Umbilical cord (tissue), 2 donors: ENCODE results near the gene MYO10. TPM values are rescaled to one million over a fixed set of nuclear protein-coding genes. Genes with fewer than 3 reads are reported as not detected.

ENCODE experiments used
- DNase-seq: peaks from one replicate; pipeline ENCODE4 v3.0.0-alpha.2; 2015; ENCODE audit warnings: low spot score
- total RNA-seq: library from RNA; depleted of rRNA; stranded (reverse); fragments of >200 nt; gene quantifications from one replicate; pipeline ENCODE4 v1.2.3, GENCODE V29; 2014; ENCODE audit warnings: low replicate concordance; ENCODE audit not compliant: insufficient read depth

MYO10 gene
- total RNA-seq, 1 donor from 2014 or later = 24.1 TPM

DNA sequence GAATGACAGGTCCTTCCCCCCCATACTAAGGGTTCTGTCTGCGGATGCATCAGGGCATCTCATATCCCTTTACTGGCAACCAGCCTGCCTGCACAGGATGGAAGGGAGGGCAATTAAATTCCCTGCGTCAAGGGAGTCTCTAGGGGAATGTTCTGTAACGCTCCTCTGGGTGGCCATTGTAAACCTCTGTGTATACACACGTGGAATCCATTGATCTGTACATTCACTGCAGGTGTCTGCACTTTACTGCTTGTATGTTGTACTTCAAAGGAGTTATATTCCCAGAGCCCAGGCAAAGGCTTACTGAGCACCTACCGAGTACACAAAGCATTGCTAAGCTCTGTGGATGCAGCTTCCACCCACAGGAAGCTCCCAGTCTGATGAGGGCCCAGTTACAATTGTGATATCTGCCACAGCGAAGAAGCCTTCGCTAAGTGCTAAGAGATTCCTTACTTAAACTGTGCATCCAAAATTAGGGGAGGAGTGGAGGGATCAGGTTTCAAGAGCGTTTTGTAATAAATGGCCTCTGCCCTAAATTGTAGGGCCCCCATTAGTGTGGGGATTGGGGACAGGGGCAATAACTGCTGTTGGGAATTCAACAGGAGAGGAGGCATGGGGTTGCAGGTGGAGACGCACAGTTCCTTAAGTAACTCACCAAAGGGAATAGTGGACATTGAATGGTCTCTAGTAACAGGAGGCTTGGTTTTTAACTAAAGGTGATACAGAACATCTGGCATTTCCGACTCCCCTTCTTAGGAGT lies 317.8 kb downstream of the MYO10 start:
- DNase-seq = no peak

DNA sequence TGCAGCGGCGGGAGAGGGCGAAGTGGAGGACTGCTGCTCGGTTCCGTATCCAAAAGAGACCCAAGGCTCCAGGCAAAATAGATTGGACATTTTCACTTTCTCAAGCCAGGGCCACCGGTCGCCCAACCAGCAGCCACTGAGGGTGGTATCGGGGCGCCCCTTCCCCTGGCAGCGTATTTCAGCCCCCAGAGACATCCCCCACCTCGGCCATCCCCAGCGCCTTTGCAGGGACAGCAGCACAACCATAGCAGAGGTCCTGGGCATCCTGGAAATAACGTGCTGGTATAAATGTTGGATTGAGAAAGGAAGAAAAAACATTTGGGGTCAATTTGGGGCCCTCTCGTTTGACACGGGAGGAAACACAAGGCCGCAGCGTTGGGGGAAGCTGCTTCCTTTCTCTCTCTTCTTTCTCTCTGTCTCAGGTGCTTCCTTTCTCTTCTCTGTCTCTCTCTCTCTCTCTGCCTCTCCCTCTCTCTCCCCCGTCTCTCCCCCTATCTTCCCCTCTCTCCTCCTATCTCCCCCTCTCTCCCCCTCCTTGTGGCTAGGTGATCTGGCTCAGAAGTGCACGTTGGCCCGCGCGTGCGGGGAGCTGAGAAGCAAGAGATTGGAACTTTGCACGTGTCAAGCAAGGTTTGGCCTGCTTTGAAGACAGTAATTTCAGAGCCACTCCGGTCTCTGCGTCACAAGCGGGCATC lies 318.7 kb downstream of the MYO10 start:
- DNase-seq = no peak

DNA sequence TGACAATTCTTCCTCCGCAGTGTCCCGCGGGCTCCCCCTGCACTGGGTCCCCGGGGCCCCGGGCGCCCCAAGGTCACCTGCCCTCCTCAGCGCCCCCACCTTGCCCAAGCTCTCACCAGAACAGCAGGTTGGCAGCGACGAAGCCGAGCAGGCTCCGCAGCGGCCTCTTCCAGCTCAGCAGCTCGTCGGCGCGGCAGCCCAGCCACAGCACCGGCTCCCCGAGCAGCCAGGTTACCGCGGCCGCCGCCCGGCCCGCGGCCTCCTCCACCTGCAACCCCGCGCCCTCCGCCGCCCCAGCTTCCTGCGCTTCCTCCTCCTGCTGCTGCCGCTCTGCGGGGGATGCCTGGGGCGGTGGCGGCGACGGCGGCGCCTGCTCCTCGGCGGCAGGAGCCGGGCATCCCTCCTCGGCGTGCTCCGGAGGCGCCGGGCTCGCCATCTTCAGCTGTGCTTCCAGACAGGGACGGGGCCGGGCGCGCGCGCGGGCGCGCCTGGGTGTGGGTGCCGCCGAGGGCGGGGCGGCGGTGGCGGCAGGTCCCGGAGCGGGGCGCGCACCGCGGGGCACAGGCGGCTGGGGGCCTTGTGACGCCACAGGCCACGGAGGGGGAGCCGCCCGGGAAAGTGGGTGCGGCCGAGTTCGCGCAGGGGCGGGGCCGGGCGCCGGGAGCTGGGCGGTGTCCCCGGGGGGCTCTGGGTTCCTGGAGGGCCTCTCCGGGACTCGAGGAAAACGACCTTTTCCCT lies 319.4 kb downstream of the MYO10 start, which contains the start of gene RETREG1:
RETREG1 (minus strand) TSS at position 462 of the 738 bp plus-strand sequence; CDS start at position 436, 26 bp downstream.
- DNase-seq = peak; percentile 53

DNA sequence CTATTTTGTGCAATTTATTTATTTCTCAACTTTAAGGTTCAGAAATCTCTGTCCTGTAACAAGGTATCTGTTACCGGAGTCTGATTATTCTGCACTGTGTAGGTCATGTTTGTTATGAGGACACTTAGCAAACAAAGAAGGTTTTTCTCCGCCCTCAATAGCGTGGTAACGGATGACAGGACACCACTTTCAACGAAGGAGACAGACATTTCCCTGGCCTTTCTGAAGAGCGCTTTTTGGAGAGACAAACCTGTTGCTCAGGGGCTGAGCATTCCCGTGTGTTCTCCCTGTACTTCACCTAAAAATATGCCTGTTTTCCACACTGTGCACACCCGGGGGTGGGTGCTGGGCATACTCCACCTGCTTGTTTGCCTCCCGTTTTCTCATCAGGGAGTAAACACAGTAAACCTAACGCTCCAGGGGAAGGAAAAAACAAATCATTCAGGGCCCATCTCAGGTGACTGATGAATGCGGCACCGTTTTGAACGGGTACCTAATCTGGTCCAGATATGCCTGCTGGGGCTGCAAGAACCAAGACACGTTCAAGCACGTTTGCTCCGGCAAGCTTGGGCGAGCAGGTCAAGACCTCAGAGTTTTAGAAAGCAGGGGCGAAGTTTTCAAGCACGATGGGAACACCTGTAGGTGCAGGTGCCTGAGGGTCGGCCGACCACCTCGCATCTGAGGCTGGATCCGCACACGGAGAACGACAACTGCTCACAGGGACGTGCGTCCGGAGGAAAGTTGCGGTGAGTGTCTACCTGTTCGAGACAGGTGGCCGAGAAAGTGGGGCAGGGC lies 320.1 kb downstream of the MYO10 start:
- no peak for DNase-seq

DNA sequence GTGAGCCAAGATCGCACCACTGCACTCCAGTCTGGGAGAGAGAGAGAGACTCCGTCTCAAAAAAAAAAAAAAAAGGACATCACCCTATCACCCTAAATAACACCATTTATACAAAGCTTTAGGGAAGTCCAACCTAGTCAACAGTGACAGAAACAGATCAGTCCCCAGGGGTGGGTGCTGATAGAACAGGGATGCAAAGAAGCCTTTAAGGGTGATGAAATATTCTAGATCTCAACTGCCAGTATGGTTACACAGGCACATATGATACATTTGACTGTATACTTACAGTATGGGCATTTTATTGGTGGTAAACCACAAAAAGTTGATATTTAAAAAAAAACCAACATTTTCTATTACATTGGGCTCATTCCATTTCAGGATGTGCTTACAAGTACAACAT lies 324.1 kb downstream of the MYO10 start:
- DNase-seq = no peak
